Activated CD8-positive, alpha-beta T cell treated with anti-CD3 and anti-CD28 coated beads, Interleukin-2, amount 10 ng/mL, durations not matched to agents 7 days and 5 days (primary cell): ENCODE measurements around the gene ANKRD34A. TPM values are rescaled to one million over a fixed set of nuclear protein-coding genes. Genes with fewer than 3 reads are reported as not detected.

ENCODE experiments used
- ATAC-seq: fragments of 150-1000 bp; cut with Tn5 transposase; one replicate; pipeline ENCODE4 v1.10.0; 2021; ENCODE audit warnings: moderate library complexity
- CTCF ChIA-PET: fragments of 350-600 bp; sonication (Branson Sonifier 250); formaldehyde crosslinking; loops from one replicate; lab custom pipeline; 2021; ENCODE audit warnings: antibody characterized with exemption; lab: Charles Lee
- POLR2A ChIA-PET: fragments of 350-600 bp; sonication (Branson Sonifier 250); formaldehyde crosslinking; loops from one replicate; lab custom pipeline; 2021; ENCODE audit warnings: antibody characterized with exemption; lab: Charles Lee
- DNase-seq: peaks from one replicate; pipeline ENCODE4 v3.0.0-alpha.2; 2020
- H3K27ac Mint-ChIP-seq: one replicate; pipeline ENCODE4 v1.8.0; 2021; ENCODE audit warnings: mild to moderate bottlenecking, mixed read lengths
- H3K27me3 Mint-ChIP-seq: one replicate; pipeline ENCODE4 v1.8.0; 2021; ENCODE audit warnings: low read depth, mixed read lengths
- H3K36me3 Mint-ChIP-seq: one replicate; pipeline ENCODE4 v1.8.0; 2021; ENCODE audit warnings: low read depth, mixed read lengths
- H3K4me1 Mint-ChIP-seq: one replicate; pipeline ENCODE4 v1.8.0; 2021; ENCODE audit warnings: low read depth, mixed read lengths
- H3K4me3 Mint-ChIP-seq: one replicate; pipeline ENCODE4 v1.8.0; 2021; ENCODE audit warnings: mild to moderate bottlenecking, mixed read lengths
- H3K9me3 Mint-ChIP-seq: one replicate; pipeline ENCODE4 v1.8.0; 2022; ENCODE audit warnings: mixed read lengths; ENCODE audit not compliant: insufficient read depth
- total RNA-seq, 2 experiments: library from RNA; stranded (reverse); gene quantifications; one replicate each; pipeline ENCODE4 v1.2.3, GENCODE V29; 2021

ANKRD34A gene
- total RNA-seq, 2 experiments from 2014 or later: 1.8 to 2.4 TPM

DNA sequence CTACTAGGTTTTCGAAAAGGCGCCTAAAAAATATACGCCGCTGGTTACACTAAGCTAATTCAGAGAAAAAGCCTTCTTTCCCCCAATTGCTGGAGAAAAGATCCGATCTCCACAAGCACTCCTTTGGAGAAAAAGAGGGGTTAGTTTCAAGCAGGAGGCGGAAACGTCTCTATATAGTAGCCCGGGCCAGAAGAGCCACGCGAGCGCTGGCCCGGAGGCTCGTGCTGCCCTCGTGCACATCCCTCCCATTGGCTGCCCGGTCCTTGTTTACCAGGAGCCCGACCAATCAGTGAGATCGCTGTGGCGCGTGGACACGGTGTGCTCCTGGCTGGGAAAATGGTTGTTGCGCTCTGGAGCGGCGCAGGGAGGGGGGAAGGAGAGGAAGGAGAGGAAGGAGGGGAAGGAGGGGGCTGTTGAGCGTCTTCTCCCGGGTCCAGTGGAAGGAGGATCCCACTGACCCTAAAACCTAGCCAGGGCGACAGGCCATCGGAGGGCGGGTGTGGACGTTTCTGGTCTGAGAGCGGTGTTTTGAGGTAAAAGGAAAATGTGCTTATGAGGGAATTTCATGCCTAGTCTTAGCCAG, 32.1 kb upstream of the ANKRD34A start, which contains the start of gene TXNIP:
Gene TXNIP (minus strand): TSS at position 147 of the 583 bp plus-strand sequence. CDS start 313 bp downstream, outside the sequence.
- Mint-ChIP-seq H3K9me3 (no peaks in the 10 kb centered on the region), H3K4me3 (peak within 1 kb of the TSS; percentile 87), H3K27me3 (no peaks in the 10 kb centered on the region), H3K27ac (peak within 1 kb of the TSS; percentile 95), H3K36me3 (peaks cover 48% of the 10 kb centered on the region), H3K4me1 (peaks cover 59% of the 10 kb centered on the region)
- ATAC-seq (peak; percentile 94), DNase-seq (peak; percentile 97)
- CTCF ChIA-PET: interaction anchor here (0.6 to 12.8 kb wide), 7 partner anchors 9 to 150 kb away, joined by 3 to 235 read pairs (median 9); partner anchors contain the start of genes ANKRD34A and POLR3GL
- POLR2A ChIA-PET: interaction anchor here (0.6 to 11.5 kb wide), 17 partner anchors 9 to 1047 kb away, joined by 3 to 373 read pairs (median 10); partner anchors contain the start of genes ANKRD34A, LIX1L, PEX11B and PIAS3

DNA sequence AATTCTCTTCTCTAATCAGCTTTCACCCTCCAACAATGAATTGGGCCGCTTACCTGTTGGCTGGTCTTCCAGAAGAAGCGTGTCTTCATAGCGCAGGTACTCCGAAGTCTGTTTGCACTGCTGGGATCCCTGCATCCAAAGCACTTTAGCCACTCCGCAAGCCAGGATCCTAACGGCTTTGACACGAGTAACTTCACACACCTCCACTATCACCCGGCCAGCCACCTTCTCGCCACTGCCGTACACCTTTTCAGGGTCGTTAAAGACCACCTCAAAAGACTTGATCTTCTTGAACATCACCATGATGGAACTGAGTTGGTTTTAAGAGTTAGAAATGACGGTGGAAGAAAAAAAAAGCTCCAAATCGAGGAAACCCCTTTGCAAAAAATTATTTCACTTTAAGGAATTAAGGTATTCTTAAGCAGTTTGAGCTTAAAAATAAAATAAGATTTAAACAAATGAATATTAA, 31.6 kb upstream of the ANKRD34A start:
- no peak for ATAC-seq
- Mint-ChIP-seq H3K27me3 (no peaks in the 10 kb centered on the region), H3K36me3 (peaks cover 49% of the 10 kb centered on the region), H3K4me1 (peaks cover 57% of the 10 kb centered on the region), H3K9me3 (no peaks in the 10 kb centered on the region), H3K27ac (peak overlapping the region; percentile 95), H3K4me3 (peak overlapping the region; percentile 87)
- CTCF ChIA-PET: interaction anchor here (0.6 to 12.8 kb wide), 5 partner anchors 8 to 149 kb away, joined by 3 to 235 read pairs (median 9); no protein-coding TSS in a partner anchor
- POLR2A ChIA-PET: interaction anchor here (0.6 to 11.5 kb wide), 17 partner anchors 9 to 1048 kb away, joined by 3 to 373 read pairs (median 10); partner anchors contain the start of genes ANKRD34A, LIX1L, PEX11B and PIAS3
- DNase-seq: peak; percentile 39

DNA sequence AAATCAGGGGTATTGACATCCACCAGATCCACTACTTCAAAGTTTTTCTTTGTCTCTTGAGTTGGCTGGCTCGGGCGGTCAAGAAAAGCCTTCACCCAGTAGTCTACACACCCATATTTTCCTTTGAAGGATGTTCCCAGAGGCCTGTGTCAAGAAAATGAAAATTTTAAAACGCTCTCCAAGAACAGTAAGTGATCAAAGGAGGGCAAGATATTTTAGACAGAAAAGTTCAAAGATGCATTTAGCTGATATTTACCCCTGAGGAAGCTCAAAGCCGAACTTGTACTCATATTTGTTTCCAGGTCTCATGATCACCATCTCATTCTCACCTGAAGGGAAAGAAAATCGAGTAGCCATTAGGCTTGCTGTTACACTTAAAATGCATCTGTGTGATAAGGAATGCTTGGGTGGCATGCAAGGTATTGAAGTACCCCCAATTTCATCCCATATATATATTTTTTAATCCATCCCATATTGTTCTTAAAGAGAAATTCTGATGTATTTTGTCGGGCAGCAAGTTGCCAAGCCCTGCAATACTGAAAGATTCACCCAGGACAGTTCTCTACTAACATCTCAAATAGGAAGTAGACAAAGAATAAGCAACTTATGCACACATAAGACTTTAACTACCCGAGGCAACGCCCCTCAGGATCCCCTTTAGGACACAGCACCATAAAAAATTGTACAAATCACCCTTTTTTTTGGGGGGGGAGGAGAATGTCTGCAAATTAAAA, 30.9 kb upstream of the ANKRD34A start:
- Mint-ChIP-seq H3K36me3 (peaks cover 50% of the 10 kb centered on the region), H3K9me3 (no peaks in the 10 kb centered on the region), H3K27me3 (no peaks in the 10 kb centered on the region), H3K27ac (peak overlapping the region; percentile 95), H3K4me3 (peak overlapping the region; percentile 87), H3K4me1 (peaks cover 62% of the 10 kb centered on the region)
- DNase-seq (no peak), ATAC-seq (no peak)
- CTCF ChIA-PET: interaction anchor here (2.0 to 12.8 kb wide), 3 partner anchors 8 to 16 kb away, joined by 9 to 235 read pairs (median 49); no protein-coding TSS in a partner anchor
- POLR2A ChIA-PET: interaction anchor here (1.1 to 11.5 kb wide), 9 partner anchors 8 to 136 kb away, joined by 3 to 373 read pairs (median 23); partner anchors contain the start of genes ANKRD34A, PIAS3, POLR3GL and RBM8A

DNA sequence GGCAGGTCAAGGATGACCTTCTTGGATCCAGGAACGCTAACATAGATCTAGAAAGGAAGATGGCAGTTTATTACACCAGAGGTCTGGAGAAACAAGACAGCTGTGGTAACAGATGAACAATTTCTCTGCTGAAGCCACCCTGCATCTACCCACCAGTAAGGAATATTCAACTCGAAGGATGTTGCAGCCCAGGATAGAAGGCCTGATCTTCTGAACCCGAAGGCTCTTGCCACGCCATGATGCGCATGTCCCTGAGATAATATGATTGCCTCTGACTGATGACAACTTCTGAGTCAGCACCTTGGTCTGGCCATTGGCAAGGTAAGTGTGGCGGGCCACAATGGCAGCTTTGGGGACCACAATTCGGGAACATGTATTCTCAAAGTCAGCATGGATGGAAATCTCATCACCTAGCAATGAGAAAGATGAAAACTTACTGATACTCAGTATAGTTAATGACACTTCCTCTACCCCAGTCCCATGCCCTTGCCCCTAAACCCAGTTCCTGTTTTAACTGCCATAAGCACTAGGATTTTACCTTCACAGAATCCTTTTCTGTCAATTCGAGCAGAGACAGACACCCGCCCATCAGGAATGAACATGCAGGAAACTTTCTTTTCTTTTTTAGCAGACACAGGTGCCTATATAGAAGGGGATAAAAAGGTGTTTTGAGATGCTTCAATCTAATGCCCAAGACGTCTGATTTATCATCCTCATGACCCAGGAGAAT, 30.2 kb upstream of the ANKRD34A start:
- CTCF ChIA-PET: interaction anchor here (1.2 to 12.8 kb wide), 4 partner anchors 14 to 149 kb away, joined by 3 to 235 read pairs (median 26); partner anchors contain the start of gene NUDT17
- H3K4me1 Mint-ChIP-seq: peaks cover 58% of the 10 kb centered on the region
- POLR2A ChIA-PET: interaction anchor here (1.0 to 11.5 kb wide), 7 partner anchors 7 to 122 kb away, joined by 3 to 373 read pairs (median 5); no protein-coding TSS in a partner anchor

DNA sequence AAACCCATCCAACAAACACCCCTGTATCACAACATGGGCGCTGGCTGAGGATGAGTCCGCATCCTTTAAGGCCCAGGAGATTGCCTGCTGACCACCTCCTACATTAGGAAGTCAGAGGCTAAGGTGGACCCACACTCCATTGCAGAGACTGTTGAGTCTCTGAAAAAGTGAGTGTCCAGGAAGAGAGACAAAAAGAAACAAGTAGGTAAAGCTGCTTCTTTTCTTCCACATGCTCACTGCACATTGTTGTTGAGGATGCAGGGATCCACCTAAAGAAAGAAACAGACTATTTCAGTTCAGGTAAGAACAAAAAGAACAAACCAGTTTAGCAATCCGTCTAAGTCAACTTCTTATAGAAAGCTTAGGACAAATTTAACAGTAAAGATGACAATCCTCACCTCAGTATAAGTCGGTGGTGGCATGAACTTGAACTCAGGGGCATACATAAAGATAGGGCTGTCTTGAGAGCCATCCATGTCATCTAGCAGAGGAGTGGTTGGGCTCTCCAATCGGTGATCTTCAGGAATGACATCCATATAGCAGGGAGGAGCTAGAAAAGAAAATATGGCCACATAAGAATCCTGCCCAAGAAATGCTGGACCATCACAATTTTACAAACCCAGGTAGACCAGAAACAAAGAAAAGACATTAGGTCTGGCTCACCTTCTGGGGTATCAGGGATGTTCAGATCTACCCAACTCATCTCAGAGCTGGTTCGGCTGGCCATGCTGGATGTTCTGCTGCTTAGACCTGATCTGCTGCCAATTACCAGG, 29.4 kb upstream of the ANKRD34A start:
- no peak for DNase-seq
- POLR2A ChIA-PET: interaction anchor here (0.9 to 11.5 kb wide), 9 partner anchors 8 to 135 kb away, joined by 3 to 373 read pairs (median 5); partner anchors contain the start of genes ANKRD34A, PIAS3 and POLR3GL
- CTCF ChIA-PET: interaction anchor here (1.2 to 12.8 kb wide), 5 partner anchors 12 to 149 kb away, joined by 3 to 235 read pairs (median 4); partner anchors contain the start of gene NUDT17
- Mint-ChIP-seq H3K9me3 (no peaks in the 10 kb centered on the region), H3K4me1 (peaks cover 53% of the 10 kb centered on the region), H3K36me3 (peaks cover 50% of the 10 kb centered on the region), H3K27ac (peak overlapping the region; percentile 95), H3K4me3 (peak overlapping the region; percentile 87), H3K27me3 (no peaks in the 10 kb centered on the region)
- no peak for ATAC-seq

More for the DNA sequence above, 30.2 kb upstream of the ANKRD34A start:
- ATAC-seq (no peak), DNase-seq (peak; percentile 66)
- H3K27ac Mint-ChIP-seq: peak overlapping the region; percentile 95
- peaks cover 50% of the 10 kb centered on the region for H3K36me3 Mint-ChIP-seq
- no peaks in the 10 kb centered on the region for H3K9me3 Mint-ChIP-seq
- H3K27me3 Mint-ChIP-seq: no peaks in the 10 kb centered on the region
- H3K4me3 Mint-ChIP-seq: peak overlapping the region; percentile 87

DNA sequence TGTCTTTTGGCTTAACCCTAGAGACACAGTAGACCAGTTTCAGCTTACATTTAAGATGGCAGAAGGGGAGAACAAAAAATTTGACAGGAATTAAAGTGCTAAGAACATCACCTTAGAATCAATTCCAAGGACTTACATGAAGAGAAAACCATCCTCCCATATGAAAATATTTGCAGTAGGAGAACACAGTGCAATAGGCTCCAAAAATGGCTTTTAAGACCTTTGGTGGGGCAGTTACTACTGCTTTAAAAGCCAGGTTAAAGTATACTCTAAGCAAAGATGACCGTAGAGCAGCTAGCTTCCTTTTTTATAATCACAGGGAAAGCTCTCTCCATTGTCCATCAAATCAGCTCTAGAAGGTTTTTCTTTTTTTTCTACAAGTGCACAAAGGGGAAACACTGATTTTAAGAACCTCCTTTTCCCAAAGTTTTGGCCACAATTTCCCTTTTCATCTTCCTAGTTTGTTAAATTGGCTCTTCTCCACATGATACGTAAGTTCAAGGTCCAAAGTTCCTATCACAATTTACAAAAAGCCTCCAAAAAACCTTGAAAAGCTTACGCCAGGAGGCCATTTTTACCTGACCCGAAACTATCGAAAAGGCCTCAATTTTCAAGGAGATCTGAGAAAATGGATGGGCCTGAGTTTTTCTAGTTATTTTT, 28.7 kb upstream of the ANKRD34A start:
- H3K4me1 Mint-ChIP-seq: peaks cover 52% of the 10 kb centered on the region
- H3K27ac Mint-ChIP-seq: peak overlapping the region; percentile 55
- peaks cover 50% of the 10 kb centered on the region for H3K36me3 Mint-ChIP-seq
- peak overlapping the region; percentile 87 for H3K4me3 Mint-ChIP-seq
- H3K9me3 Mint-ChIP-seq: no peaks in the 10 kb centered on the region
- DNase-seq: no peak
- POLR2A ChIA-PET: interaction anchor here (0.7 to 11.5 kb wide), 9 partner anchors 8 to 134 kb away, joined by 3 to 373 read pairs (median 5); partner anchors contain the start of genes ANKRD34A, PIAS3 and POLR3GL
- no peaks in the 10 kb centered on the region for H3K27me3 Mint-ChIP-seq
- CTCF ChIA-PET: interaction anchor here (1.2 to 12.8 kb wide), 4 partner anchors 13 to 148 kb away, joined by 3 to 235 read pairs (median 4); partner anchors contain the start of gene NUDT17
- ATAC-seq: no peak

DNA sequence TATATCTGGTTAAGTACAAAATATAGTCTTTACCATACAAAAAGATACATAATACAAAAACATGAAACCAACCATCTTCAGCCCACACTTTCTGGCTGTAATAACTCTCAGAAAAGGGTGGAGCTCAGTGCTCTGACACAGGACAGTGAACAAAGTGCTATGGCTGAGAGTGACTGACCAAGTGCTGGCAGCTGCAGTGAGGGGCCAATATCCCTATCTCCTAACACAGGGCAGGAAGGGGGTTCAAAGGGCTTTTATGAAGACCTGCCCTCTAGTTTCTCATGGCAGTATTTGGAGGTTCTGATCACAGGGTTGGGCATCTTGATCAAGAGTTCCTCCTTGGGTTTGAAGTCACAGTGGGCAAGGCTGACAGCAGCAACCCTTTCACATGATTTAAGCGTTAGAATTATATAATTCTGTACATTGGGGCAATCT, 28.1 kb upstream of the ANKRD34A start:
- Mint-ChIP-seq H3K36me3 (peaks cover 50% of the 10 kb centered on the region), H3K4me3 (peak overlapping the region; percentile 87), H3K9me3 (no peaks in the 10 kb centered on the region), H3K27ac (peak overlapping the region; percentile 55), H3K27me3 (no peaks in the 10 kb centered on the region), H3K4me1 (peaks cover 50% of the 10 kb centered on the region)
- ChIA-PET CTCF (interaction anchor here (1.6 to 12.8 kb wide), 3 partner anchors 14 to 147 kb away, joined by 4 to 235 read pairs (median 4); partner anchors contain the start of gene NUDT17), POLR2A (interaction anchor here (0.7 to 11.5 kb wide), 7 partner anchors 8 to 133 kb away, joined by 3 to 373 read pairs (median 10); partner anchors contain the start of genes ANKRD34A, PIAS3 and POLR3GL)
- no peak for ATAC-seq
- DNase-seq: no peak

DNA sequence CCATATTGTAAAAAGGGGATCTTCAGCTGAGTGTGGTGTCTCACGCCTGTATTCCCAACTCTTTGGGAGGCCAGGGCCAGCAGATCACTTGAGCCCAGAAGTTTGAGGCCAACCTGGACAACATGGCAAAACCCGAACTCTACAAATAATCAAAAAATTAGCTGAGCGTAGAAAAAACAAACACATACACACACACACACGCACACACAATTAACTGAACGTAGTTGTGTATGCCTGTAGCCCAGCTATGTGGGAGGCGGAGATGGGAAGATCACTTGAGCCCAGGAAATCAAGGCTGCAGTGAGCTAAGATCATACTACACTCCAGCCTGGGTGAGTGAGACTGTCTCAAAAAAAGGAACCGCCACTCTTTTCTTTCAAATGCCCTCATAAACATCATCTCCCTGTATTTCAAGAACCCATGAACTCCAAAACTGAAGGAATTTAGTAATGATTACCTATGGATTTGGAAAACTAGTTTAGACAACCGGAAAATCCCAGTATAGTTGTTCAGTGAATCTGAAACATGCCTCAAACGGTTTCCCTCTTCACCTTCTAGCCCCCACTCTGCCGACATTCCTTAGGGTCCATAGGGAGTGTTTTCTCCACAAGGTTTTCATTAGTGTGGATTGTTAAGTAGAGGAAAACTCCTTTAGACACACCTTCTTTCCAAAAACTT, 27.5 kb upstream of the ANKRD34A start:
- H3K36me3 Mint-ChIP-seq: peaks cover 50% of the 10 kb centered on the region
- H3K4me3 Mint-ChIP-seq: peak overlapping the region; percentile 31
- no peaks in the 10 kb centered on the region for H3K9me3 Mint-ChIP-seq

More for the DNA sequence above, 27.5 kb upstream of the ANKRD34A start:
- POLR2A ChIA-PET: interaction anchor here (0.6 to 11.5 kb wide), 8 partner anchors 8 to 56 kb away, joined by 3 to 373 read pairs (median 7); partner anchors contain the start of genes ANKRD34A and POLR3GL
- Mint-ChIP-seq H3K27me3 (no peaks in the 10 kb centered on the region), H3K27ac (peak overlapping the region; percentile 36), H3K4me1 (peaks cover 48% of the 10 kb centered on the region)
- no peak for DNase-seq
- CTCF ChIA-PET: interaction anchor here (1.2 to 12.8 kb wide), 4 partner anchors 13 to 19 kb away, joined by 3 to 235 read pairs (median 5); no protein-coding TSS in a partner anchor
- no peak for ATAC-seq
